B cell (primary cell): ENCODE measurements around the gene FAM120B.

Experiments used
- EZH2 ChIP-seq: IDR thresholded peaks from 2 replicates; pipeline ENCODE4 v1.6.1; 2012; ENCODE audit warnings: borderline replicate concordance, low read depth, mild to moderate bottlenecking, moderate library complexity, low read length; ENCODE audit not compliant: insufficient read depth, poor library complexity, severe bottlenecking
- TF ChIP-seq, protein P1 (sequence below): fragments of 200-600 bp; IDR thresholded peaks from one replicate; pipeline ENCODE4 v1.8.0; 2022; ENCODE audit warnings: antibody characterized with exemption, mild to moderate bottlenecking

DNA sequence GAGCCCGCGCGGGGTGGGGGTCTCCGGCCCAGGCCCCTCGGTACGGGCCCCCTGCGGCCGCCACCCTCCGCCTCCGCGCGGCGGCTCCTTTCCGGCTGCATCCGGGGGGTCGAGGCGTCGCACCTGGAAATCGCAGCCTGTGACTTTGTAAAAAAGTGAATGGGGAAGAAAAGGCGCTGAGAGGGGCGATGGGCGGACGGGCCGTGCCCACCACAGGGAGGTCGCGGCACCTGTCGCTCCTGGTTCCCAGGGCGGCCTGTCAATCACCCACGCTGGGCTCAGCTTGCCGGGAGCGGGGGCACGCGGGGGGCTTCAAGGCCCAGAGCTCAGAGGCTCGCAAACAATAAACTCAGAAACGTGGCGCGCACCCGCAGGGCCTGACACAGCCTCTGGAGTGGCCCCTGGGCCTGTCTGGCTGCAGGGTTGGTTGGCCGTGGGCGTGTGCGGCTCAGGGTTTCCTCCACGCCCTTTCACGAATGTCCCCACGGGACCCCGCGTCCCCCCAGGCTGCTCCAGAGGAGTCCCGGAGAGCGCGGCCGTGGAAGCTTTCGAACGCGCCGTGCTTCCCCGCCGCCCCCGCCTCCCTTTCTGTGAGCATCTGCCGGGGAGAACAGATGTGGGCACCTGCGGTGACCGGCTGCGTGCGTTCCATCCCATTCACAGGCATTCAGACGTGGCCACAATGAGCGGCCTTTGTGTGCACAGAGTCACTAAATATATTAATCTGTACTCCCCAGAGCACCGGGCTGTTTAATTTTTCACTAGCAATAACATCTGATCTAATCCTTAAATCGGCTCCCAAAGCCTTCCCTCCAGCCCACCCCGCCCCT, 9.6 kb upstream of the FAM120B start:
- peak; percentile 99 for TF ChIP-seq EZH2
- TF ChIP-seq, protein P1, sequence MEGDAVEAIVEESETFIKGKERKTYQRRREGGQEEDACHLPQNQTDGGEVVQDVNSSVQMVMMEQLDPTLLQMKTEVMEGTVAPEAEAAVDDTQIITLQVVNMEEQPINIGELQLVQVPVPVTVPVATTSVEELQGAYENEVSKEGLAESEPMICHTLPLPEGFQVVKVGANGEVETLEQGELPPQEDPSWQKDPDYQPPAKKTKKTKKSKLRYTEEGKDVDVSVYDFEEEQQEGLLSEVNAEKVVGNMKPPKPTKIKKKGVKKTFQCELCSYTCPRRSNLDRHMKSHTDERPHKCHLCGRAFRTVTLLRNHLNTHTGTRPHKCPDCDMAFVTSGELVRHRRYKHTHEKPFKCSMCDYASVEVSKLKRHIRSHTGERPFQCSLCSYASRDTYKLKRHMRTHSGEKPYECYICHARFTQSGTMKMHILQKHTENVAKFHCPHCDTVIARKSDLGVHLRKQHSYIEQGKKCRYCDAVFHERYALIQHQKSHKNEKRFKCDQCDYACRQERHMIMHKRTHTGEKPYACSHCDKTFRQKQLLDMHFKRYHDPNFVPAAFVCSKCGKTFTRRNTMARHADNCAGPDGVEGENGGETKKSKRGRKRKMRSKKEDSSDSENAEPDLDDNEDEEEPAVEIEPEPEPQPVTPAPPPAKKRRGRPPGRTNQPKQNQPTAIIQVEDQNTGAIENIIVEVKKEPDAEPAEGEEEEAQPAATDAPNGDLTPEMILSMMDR, result no peak
